HG03432 (cell line): ENCODE results near the gene CYB5R2.

ENCODE experiments used
- ATAC-seq: cut with Tn5 transposase; IDR thresholded peaks from one replicate; pipeline ENCODE4 v1.9.1; 2021; ENCODE audit warnings: mild to moderate bottlenecking, moderate library complexity; ENCODE audit not compliant: unreplicated experiment

Gene CYB5R2

GRCh38 chr11:7638710-7639642 is 34.3 kb downstream of the CYB5R2 start:
- ATAC-seq = peak; percentile 70

- no peak for ATAC-seq
Observed at GRCh38 chr11:7637447-7638157, 35.7 kb downstream of the CYB5R2 start.

- ATAC-seq = no peak
Observed at GRCh38 chr11:7636350-7636749, 37.0 kb downstream of the CYB5R2 start.

GRCh38 chr11:7635708-7636107 is 37.6 kb downstream of the CYB5R2 start:
- ATAC-seq = no peak

- ATAC-seq = no peak
Observed at GRCh38 chr11:7635137-7635536, 38.2 kb downstream of the CYB5R2 start.

- ATAC-seq = no peak
Observed at GRCh38 chr11:7632211-7632610, 41.1 kb downstream of the CYB5R2 start.

GRCh38 chr11:7630002-7630401 is 43.3 kb downstream of the CYB5R2 start:
- ATAC-seq = no peak

- no peak for ATAC-seq
Observed at GRCh38 chr11:7628660-7629059, 44.6 kb downstream of the CYB5R2 start.

- no peak for ATAC-seq
Observed at GRCh38 chr11:7622721-7623120, 50.6 kb downstream of the CYB5R2 start.

GRCh38 chr11:7621554-7621953 is 51.7 kb downstream of the CYB5R2 start:
- ATAC-seq = no peak

- ATAC-seq = no peak
Observed at GRCh38 chr11:7621090-7621489, 52.2 kb downstream of the CYB5R2 start.

GRCh38 chr11:7619322-7619721 is 54.0 kb downstream of the CYB5R2 start:
- no peak for ATAC-seq

- ATAC-seq = no peak
Observed at GRCh38 chr11:7617032-7617431, 56.3 kb downstream of the CYB5R2 start.
